Stimulated activated CD4-positive, alpha-beta T cell treated with anti-CD3 and anti-CD28 coated beads, Interleukin-12 subunit alpha, Interleukin-12 subunit beta, amount 100 ng/mL, for 24 hours (primary cell): ENCODE results near the gene PKN2.
"Not testable (repeated sequence)": the region's sequence is repeated elsewhere in the genome, so short reads cannot be mapped to it uniquely, and the experiment has no call there.

Experiments used
- DNase-seq, 2 experiments: peaks; one replicate each; pipeline ENCODE4 v3.0.0-alpha.2; 2020; ENCODE audit warnings: low read depth in 2 of 2

Gene PKN2

DNA sequence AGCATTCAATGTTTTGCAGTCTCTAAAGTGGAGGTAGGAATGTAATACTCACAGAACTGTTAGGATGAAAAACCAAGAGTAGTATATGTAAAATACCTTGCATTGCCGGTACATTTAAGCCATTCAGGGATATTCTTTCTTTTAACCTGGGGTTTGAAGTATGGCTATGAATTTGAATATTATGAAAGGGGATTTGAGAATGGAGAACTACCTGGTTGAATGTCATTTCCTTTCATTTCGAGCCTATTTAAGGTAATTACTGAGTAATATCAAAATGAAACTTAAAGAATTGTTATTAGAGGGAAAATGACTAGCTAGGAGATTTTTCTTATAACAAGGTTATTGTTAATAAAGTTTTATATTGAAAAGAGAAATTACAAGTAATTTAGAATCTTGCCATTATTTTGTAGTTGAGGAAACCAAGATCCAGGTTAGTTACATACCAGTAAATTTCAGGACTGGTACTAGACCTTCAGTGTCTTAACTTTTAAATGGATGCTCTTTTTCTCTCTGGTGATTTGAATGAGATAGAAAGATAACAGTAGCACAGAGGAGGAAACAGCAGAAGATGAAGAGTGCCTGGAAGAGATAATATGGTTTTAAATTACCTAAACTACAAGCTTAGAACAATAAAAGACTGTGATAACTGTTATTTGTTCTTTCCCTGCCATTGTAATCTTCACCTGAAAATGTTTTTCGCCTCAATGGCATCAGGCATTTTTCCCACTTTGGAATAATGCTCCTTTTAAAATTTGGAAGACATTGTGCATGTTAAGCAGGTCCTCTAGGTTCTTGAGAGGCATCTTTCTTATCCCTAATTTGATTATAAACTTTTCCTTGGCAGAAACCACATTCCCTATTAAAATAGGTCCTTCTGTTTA lies 103.2 kb downstream of the PKN2 start:
- DNase-seq, result no peak

DNA sequence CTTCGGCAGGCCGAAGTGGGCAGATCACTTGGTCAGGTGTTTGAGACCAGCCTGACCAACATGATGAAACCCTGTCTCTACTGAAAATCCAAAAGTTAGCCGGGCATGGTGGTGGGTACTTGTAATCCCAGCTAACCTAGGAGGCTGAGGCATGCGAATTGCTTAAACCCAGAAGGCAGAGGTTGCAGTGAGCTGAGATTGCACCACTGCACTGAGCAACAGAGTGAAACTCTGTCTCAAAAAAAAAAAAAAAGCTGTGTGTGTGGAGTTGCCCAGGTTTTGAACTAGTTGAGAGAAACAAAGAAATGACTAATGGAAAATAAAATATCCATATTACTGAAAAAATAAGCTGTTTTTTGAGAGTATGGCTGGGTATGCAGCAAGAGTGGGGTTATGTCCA lies 107.1 kb downstream of the PKN2 start:
- no peak for DNase-seq

DNA sequence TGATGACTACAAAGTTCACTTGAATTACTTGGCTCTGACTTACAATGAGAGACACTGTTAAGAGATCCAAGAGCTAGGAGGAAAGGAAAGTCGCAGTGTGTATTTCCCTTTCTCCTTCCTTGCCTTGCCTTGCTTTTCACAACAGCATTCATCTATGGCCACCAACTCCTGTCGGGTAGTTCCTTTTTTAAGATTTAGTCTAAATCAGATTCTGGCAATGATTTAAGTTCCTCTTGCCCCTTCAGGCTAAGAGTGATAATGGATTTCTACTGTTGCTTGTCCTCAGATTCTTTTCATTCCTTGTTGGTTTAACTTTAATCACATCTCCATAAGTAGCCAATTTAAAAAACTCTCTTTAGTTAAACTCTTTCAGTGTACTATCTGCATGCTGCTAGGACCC lies 115.4 kb downstream of the PKN2 start:
- no peak for DNase-seq

DNA sequence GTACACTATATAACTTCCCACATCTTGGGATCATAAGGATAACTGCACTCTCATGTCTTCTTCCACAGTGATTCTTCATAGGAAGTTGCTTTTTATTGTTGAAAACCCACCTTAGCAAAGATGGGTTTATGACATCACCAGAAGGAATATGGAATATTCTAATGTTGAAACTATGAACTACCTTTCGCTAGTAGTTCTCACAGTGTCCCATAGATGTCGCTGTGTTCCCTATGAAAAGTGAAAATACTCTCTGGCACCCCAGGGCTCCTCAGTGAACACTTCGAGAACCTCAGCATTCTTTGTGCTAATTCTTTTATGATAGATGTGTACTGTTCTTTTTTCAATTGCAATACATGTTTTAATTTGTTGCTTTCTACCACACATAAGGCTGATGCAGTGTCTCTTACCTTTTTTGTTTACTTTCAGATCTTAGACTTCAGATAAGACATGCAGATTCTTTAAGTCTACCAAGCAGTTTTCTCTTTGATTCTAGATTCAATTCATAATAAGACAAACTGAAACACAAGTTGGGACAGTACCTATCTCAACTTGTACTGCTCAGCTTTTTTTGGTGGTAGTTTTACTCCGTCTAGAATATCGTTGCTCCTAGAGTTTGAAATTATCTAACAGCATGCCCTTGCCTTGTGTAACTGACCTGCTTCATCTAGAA lies 116.4 kb downstream of the PKN2 start:
- DNase-seq, result peak in 1 of 2 experiments; percentile 29

DNA sequence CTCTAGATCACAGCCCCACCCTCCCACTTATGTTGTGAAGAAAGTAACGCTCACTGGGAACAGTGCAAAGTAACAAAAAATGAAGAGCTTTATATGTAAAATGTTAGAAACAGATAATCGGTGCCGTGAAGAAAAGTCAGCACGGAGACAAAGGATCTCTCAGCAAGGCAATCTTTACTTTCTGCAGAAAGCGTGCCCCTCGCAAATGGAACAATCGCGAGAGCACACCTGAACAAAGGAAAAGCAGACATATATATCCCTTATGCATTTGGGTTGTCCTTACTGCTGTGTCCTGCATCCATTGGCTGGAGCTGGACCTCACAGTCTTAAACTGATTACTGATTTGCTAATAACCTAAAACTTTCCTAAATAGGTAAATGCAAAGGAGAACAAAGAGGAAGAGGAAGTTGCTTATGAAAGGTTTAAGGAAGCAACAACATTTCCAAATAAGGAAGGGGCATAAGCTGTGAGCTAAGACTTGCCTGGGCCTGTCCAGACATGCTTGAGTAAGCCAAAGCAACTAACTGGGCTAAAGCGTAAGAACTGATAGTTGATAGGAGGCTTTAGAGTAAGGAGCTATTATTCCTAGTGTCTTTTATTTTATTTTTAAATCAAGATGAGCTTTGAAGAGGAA lies 117.6 kb downstream of the PKN2 start:
- DNase-seq, result no peak

DNA sequence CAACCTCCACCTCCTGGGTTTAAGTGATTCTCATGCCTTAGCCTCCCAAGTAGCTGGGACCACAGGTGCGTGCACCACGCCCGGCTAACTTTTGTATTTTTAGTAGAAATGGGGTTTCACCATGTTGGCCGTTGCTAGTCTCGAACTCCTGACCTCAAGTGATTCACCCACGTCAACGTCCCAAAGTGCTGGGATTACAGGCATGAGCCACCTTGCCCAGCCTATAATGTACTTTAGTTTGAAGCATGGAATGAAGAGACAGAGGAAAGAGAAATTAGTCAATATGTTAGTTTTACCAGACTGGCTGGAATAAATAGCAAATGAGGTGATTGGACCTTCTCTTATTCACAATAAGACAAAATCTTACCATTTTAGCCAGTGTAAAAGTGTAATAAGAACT lies 118.3 kb downstream of the PKN2 start:
- no peak for DNase-seq

DNA sequence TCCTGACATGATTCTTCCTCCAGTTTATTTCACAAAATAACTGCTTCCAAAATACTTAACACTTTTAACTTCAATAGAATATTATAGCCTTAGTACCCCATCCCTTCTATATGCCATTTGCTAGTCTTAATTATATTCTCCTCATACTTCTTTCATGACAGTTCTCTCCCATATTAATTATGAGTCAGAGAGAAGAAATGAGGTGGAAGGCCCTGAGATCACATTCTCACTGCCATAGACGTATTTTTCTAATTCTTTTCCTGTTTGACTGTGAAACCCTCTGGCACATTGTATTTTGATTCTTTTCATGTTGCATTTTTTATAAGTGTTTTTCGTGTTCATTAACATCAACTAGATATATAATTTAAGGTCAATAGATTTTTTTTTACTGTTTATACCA lies 118.9 kb downstream of the PKN2 start:
- no peak for DNase-seq

DNA sequence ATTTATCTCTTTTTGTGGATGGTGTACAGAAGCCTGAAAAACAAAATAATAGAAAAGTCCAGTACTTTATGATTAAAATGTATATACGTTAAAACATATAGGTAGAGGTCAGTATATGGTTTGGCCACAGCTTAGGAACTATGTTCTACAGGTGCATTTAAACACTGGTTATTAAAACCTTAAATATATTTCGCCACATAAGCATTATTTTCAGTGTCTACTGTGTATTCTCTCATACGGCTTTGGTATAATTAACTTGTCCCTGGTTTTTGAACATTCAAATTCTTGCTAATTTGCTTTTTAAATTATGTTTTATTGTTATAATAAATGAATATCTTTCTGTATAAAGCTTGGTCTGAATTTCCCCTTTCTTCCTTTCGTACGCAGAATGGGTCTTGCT lies 119.4 kb downstream of the PKN2 start:
- no peak for DNase-seq

DNA sequence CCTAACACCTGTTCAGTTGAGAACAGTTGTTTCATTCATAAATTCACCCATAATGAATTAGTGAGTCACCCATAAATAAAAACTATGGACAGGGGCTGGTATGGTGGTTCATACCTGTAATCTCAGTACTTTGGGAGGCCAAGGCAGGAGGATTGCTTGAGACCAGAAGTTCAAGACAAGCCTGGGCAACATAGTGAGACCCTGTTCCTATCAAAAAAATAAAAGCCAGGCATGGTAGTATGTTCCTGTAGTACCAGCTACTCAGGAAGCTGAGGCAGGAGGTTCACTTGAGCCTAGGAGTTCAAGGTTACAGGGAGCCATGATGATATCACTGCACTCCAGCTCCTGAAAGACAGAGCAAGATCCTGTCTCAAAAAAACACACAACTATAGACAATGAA lies 128.3 kb downstream of the PKN2 start:
- no peak for DNase-seq

DNA sequence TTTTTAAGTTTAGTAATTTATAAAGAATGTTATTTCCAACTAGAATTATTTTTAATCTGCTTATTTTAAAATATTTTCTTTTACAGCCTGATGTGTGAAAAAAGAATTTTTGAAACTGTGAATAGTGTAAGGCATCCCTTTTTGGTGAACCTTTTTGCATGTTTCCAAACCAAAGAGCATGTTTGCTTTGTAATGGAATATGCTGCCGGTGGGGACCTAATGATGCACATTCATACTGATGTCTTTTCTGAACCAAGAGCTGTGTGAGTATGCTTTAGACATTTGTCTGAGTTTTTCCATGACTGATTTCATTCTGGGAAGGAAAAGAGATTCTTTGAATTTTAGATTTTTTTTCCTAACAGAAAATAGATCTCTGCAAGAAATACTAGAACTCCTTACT lies 129.4 kb downstream of the PKN2 start:
- no peak for DNase-seq

DNA sequence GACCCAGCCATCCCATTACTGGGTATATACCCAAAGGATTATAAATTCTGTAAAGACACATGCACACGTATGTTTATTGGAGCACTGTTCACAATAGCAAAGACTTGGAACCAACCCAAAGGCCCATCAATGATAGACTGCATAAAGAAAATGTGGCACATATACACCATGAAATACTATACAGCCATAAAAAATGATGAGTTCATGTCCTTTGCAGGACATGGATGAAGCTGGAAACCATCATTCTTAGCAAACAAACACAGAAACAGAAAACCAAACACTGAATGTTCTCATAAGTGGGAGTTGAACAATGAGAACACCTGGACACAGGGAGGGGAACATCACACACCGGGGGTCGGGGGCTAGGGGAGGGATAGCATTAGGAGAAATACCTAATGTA lies 135.6 kb downstream of the PKN2 start:
- not testable (repeated sequence) for DNase-seq

DNA sequence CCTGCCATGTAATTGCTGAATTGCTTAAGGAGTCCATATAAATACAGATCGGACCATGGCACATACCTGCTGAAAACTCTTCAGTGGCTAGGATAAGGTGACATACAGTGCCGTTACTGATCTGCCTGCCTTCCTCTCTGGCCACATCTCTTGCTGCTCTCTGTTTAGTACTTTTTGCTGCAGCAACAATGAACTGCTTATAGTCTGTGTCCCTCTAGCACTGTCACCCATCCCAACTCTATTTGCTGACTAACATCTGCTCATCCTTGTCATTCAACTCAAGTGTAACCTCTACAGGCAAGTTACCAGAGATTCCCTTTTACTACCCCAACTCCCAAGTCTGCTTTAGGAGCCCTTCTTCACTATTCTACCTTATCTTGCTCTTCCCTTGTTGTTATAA lies 141.6 kb downstream of the PKN2 start:
- DNase-seq, result no peak

DNA sequence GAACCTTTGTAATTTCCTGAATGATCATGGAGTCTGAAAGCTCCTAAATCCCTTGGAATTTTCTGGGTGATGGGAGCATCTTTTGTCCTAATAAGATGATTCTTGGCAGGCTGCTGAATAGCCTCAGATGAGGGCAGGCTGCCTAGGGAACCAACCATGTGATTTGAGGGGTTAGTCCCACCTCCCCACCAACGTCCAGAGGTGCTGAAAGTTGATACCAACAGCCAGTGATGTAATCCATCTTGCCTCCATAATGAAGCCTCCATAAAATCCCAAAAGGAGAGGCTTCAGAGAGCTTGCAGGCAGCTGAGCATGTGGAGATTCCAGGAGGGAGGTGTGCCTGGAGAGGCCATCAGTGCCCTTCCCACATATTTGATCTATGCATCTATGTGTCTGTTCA lies 163.6 kb downstream of the PKN2 start:
- DNase-seq, result no peak

DNA sequence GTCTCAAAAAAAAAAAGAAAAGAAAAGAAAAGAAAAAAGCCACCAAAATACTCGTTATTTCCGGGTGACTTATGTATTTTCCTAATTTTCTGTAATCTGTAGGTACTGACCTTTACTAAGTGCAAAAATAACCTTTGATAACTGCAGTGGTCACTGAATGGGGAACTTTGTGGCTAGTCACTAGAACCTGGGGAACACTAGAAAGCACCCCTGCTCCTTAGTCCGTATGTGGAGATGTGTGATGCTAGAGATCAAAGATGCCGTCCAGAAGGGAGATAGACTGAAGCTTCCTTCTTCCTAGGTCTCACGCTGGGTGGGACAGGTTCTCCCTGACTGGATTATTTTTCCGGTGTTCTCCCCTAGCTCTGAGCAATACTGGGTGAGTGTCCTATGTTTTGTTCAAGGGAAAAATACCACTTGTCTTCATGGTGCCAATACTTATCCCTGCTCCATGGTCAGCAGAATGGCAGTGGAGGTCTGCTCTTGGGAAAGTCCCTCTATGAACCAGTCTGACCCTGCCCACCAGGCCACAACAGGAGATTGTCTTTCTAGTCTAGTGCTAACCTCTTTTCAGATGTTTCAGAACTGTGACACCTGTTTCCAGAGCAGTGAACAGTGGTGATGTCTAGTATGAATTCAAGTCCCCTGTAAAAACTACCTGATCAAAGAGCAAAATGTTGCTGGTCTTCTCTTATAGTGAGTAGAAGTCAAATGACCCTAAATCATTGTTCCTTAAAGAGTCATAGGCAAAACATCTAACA lies 167.4 kb downstream of the PKN2 start:
- DNase-seq, result no peak

DNA sequence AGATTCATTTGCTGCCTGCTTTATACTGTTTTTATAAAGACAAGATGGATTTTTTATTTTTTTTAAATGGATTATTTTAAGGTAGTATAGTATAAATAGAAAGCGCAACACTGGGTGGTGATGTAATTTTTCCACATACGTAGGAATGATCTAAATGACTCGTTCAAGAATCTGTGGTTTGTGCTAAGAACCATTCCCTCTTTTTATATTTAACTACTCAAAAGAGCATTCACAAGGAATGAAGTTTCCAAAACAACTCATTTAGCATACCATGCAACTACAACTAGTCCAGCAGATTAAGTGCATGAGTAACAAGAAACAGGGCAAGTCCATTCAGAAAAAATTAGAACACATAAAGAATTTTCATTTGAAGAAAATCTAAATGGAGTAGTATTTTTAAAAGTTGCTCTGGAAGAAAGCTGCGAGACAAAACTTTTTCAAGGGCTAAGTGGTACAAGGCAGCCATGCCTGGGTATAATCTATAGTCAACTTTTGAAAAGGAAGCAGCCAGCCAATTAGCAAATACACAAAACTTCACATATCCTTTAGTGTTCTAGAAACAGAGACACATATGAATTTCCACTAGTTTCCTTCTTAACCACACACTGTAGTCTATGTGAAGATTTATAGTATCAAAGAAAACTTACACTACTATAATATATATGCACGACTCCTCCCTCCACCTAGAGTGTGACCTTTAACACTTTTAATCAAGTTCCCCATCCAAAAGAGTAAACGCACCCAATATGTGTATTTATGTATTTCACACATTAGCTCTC lies 183.9 kb downstream of the PKN2 start:
- DNase-seq, result no peak

DNA sequence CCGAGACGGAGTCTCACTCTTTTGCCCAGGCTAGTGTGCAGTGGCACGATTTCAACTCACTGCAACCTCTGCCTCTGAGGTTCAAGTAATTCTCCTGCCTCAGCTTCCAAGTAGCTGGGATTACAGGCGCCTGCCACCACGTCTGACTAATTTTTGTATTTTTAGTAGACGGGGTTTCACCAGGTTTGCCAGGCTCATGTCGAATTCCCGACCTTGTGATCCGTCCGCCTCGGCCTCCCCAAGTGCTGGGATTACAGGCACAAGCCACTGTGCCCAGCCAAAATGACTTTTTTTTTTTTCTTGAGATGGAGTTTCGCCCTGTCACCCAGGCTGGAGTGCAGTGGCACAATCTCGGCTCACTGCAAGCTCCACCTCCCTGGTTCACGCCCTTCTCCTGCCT lies 185.6 kb downstream of the PKN2 start:
- DNase-seq, result not testable (repeated sequence)

DNA sequence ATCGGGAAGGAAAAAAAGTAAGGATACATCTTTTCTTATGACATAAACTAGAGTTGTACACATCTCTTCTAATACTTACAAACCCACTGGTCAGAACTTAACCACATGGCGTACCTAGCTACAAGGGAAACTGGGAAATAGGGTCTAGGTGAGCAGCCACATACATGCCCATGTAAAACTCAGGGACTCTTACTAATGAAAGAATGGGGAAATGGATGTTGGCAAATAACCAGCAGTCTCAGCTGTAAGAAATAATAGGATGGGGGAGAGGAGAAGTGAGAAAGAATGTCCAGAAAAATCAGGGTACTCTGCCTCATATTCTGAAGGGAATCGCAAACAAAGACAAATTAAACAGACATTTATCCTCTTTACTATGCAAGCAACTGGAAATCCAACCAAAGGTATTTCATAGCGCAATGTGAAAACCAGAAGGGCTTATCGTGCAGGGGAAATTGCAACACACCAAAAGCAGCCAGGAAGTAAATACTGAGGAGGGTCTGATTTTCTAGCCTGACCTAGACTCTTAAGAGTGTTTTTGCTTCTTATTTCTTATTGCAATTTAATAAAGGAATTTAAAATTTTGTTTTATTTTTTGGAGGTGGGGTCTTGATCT lies 189.8 kb downstream of the PKN2 start:
- no peak for DNase-seq

DNA sequence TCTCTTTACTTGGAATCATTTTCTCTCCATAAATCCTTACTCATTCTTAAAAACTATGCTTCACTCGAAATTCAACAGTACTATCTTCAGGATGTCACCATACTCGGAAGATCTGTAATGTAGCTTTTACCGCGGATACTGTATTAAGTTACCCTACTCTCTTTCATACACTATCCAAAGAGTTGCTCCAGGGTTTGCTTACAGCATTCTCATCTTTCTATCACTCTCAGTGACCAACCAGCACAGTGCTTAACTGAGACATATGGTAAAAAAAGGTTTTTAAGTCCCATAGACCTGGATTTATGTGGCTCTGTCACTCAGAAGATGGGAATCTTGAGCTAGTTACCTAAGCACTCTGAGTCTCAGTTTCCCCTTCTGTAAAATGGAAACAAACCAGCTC lies 191.5 kb downstream of the PKN2 start:
- no peak for DNase-seq

DNA sequence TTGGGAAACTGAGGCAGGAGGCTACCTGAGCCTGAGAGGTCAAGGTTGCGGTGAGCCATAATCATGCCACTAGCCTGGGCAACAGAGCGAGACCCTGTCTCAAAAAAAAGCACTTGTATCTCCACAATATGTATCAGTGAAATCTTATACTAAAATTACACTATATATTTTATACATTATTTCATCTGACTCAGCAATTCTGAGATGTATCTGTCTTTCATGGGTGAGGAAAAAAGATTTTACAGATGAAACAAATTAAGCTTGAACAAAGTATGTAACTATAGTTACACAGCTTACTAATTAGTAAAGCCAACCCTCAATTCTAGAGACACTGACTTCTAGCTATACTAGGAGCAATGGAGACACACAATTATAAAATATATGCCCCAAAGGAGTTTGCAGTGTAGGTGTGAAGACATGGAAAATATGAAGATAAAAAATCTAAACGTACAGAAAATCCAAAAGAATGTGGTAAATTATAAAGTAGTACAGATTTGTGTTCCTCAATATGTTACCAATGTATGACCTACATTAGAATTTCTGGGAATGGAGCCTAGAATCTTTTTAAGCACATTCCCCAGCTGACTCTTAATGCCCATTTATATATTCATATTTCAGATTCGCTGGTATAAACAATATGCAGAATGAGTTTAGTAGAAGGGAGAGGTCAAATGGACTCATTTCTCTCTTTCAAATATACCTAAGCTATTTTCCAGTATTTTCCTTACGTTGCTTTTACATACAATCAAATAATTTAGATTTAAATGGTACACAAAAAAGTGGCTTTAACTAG lies 192.7 kb downstream of the PKN2 start:
- DNase-seq, result no peak

DNA sequence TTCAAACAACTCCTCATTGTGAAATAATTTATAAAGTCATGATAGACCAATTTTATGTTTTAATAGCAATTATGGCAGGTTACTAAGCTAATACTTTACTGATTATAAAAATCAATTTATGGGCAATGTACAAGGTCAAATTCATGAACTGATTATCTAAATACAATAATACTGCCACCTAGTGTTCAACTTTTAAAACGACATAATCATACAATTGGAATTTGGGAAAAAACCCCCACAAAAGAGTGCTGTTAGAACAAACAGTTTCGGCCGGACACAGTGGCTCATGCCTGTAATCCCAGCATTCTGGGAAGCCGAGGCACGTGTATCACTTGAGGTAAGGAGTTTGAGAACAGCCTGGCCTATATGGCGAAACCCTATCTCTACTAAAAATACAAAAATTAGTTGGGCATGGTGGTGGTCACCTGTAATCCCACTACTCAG lies 193.3 kb downstream of the PKN2 start:
- no peak for DNase-seq
